AG09319 (cell line): Measurements from ENCODE around the gene NUMA1.

Experiments used
- DNase-seq: peaks from one replicate; pipeline ENCODE4 v3.0.0-alpha.2; 2010; ENCODE audit warnings: low read depth; ENCODE audit errors: extremely low read depth
- TF ChIP-seq, protein P1 (sequence below): IDR thresholded peaks from 2 replicates; pipeline ENCODE4 v1.5.1; 2011; ENCODE audit warnings: low read depth, mild to moderate bottlenecking, inconsistent platforms, low read length, moderate library complexity

The NUMA1 gene

DNA sequence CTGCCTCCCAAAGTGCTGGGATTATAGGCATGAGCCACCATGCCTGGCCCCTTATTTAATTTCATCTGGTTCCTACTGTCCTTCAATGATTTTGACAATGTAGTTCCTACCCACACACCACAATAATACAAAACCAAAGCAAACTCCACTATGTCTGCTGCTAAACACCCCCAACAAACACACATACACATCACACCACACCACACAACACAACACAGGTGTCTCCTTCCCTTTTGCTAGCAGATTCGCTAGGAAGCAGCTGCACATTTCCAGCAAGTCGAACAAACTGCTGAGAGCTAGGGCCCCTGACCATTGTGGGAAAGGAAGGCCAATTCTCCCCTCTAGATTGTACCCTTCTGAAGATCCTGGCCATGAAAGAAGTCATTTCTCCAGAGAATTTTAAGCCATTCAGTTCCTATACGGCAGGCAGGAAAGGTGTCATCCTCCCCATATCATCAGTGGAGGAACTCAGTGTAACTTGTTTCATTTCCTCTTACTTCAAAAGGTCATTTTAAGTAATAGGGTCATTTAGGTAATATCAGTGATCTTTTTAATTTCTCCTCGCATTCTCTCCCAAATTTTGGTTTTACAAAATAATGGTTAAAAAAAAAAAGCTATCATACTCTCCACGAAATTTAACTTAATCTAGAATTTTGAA is 18.5 kb downstream of the NUMA1 start:
- TF ChIP-seq, protein P1, sequence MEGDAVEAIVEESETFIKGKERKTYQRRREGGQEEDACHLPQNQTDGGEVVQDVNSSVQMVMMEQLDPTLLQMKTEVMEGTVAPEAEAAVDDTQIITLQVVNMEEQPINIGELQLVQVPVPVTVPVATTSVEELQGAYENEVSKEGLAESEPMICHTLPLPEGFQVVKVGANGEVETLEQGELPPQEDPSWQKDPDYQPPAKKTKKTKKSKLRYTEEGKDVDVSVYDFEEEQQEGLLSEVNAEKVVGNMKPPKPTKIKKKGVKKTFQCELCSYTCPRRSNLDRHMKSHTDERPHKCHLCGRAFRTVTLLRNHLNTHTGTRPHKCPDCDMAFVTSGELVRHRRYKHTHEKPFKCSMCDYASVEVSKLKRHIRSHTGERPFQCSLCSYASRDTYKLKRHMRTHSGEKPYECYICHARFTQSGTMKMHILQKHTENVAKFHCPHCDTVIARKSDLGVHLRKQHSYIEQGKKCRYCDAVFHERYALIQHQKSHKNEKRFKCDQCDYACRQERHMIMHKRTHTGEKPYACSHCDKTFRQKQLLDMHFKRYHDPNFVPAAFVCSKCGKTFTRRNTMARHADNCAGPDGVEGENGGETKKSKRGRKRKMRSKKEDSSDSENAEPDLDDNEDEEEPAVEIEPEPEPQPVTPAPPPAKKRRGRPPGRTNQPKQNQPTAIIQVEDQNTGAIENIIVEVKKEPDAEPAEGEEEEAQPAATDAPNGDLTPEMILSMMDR, result no peak
- DNase-seq, result no peak

DNA sequence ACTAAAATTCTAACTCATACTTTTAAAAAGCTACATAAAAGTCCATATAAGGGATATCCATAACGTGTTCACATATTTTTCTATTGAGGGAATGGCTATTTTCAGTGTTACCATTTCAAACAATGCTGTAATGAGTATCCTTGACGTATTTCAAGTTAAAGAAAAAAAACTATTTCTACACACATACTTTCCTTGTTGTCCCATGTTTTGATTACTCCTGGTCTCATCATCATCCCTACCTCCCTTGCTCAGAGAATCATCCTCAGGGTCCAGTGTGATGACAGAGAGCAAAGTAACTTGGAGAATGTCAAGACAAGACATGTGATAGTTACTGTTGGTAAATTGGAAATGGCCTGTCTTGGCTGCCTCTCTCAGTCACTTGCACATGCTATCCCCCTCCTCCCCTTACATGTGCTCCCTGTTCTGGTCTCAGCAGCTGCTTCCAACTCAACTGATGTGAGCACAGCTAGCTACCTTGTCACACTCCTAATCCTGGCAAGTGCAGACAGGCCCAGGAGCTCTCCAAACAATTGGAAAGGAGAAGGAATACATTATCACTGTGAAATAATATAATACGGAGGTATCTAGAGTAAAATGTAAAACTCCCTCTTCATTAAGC is 21.8 kb downstream of the NUMA1 start:
- TF ChIP-seq, protein P1, result no peak
- no peak for DNase-seq

DNA sequence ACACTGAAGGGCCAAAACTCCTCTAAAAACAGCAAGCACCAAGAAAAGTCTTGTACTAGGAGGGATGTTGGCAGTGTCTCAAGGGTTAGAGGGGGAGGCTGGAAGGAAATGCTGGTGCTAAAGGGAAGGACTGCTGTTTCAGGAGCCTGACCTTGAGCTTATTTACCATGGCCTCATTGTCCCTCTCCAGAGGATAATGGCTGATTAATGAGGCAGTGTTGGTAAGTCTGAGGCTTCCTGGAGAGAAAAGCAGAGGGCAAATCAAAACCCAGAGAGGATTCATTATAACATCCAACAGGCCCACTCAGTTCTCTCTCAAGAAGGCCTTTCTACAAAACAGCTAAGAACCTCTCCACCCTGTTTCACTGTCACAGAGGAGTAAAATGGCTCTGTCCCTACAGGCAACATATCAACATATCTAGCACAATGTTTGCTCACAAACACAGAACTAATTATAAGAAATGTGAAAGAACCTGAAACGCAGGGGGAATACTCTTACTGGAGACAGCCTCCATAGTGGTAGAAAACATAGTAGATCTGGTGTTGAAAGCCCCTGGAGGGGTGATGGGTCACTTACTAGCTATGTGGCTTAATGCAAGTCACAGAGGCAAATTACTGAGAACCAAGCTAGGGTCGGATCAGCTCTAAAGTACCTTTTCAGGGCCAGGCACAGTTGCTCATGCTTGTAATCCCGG is 31.4 kb downstream of the NUMA1 start:
- no peak for DNase-seq
- TF ChIP-seq, protein P1, result no peak

DNA sequence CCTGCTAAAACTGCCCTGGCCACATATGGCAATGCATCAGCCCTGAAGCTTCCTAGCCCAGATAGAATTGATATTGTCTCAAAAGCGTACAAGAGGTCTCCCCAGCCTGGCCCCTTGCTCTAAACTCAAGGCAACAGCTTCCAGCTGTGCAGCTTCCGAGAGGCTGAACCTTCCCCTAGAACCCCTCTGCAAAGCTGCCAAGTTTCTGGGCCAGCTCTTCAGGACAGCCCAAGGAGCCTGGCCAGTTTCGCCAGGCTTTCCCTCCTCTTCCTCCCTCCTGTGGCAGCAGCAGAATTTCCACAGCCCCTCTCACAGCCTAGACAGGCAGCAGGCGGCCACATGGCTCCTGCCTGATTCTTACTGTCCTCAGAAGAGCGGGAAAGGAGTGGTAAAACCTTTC is 34.5 kb downstream of the NUMA1 start:
- TF ChIP-seq, protein P1, result no peak
- no peak for DNase-seq

DNA sequence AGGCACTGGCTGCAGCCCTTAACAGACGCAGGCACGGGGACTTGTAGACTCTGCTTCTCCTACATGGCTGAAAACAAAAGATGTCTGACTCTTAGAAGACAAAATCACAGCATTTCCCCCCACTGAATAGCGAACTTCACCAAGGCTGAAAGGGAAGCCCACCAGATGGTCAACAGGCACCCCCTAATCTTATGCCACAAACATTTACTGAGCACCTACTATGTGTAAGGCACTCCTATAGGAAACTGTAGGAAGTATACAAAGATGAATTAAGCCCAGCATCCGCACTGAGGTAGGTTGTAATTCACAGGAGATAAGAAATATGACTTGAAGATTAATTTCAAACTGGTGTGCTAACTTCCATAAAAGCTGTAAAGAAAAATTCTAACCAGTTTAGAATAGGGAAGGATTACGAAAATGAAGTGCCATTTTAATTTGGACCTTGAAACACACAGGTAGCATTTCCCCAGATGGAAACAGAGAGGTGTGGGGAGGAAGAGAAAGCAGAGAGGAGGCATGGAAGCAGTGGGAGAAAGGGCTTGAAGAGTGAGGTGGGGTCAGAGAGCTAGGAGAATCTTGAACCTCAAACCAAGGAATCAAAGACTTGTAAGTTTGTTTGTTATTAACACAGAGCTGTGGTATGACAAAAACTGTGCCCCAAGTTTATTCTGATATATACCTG is 38.1 kb downstream of the NUMA1 start:
- DNase-seq, result no peak

DNA sequence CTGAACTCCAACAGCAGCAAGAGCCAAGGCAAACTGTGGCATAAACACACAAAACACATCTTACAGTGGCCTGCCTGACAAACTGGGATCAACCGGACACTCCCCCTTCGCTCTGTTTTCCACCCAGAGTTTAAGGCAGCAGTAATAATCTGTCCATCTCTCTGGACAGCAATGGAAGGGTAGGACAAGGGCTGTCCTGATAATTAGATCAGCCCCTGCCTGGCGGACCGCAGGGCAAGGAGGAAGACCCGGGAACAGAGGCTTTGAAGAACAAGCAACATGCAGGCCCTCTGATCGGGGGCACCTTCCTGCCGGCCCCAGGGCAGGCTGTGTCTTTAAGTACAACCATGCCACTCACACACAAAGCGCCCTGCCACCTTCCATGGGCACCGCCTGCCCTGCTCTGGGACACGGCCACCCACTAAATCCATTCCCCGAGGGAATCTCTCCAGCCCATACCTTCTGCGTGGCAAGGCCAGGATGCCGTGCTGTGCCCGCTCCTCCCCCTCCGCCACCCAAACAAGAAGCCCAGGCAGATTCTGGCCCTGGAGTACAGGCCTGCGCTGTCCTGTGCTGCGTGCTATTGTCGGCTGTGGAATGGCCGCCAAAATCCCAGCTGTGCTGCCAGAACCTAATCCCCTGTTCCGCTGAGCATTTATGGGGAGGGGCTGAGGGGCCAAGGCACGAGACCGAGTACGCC is 38.8 kb downstream of the NUMA1 start:
- peak; percentile 71 for DNase-seq
- TF ChIP-seq, protein P1, result no peak

More for the DNA sequence above, 38.1 kb downstream of the NUMA1 start:
- TF ChIP-seq, protein P1, result no peak
